Tibial nerve (tissue), 4 donors: ENCODE data around the gene TMEM17. TPM values are rescaled to one million over a fixed set of nuclear protein-coding genes. Genes with fewer than 3 reads are reported as not detected.

Experiments used
- DNase-seq, 2 donors: peaks; one replicate each; pipeline ENCODE4 v3.0.0-alpha.2; 2019; ENCODE audit warnings: low spot score in 2 of 2
- H3K27ac ChIP-seq, 4 donors: fragments of 200-600 bp; sonication (generic) in 3 of 4; one replicate each; pipeline ENCODE4 v1.5.1; 2017 to 2019; ENCODE audit warnings: mild to moderate bottlenecking in 1 of 4
- H3K27me3 ChIP-seq, 2 donors: fragments of 200-600 bp; sonication (generic) in 1 of 2; one replicate each; pipeline versions ENCODE4 v1.5.1 to v1.6.0; 2017 to 2019
- H3K36me3 ChIP-seq, 3 donors: fragments of 200-600 bp; sonication (generic); one replicate each; pipeline ENCODE4 v1.5.1; 2018 to 2019
- H3K4me1 ChIP-seq, 4 donors: fragments of 200-600 bp; sonication (generic) in 3 of 4; one replicate each; pipeline ENCODE4 v1.5.1; 2017 to 2019
- H3K4me3 ChIP-seq, 4 donors: fragments of 200-600 bp; sonication (generic) in 3 of 4; one replicate each; pipeline ENCODE4 v1.5.1; 2017 to 2019; ENCODE audit warnings: mild to moderate bottlenecking in 1 of 4, moderate library complexity in 1 of 4
- H3K9me3 ChIP-seq, 4 donors: fragments of 200-600 bp; sonication (generic) in 3 of 4; one replicate each; pipeline ENCODE4 v1.5.1; 2017 to 2019
- CTCF ChIP-seq, 5 experiments: fragments of 200-600 bp in 3 of 5; fragments of 450-650 bp in 2 of 5; sonication (generic) in 3 of 5; IDR thresholded peaks; one replicate each; pipeline ENCODE4 v1.5.1; 2016 to 2019; ENCODE audit warnings: antibody characterized with exemption in 5 of 5, mild to moderate bottlenecking in 3 of 5, moderate library complexity in 2 of 5
- EP300 ChIP-seq, 2 donors: sonication (generic); formaldehyde crosslinking; IDR thresholded peaks; one replicate each; pipeline ENCODE4 v1.6.1; 2017; ENCODE audit warnings: antibody characterized with exemption in 2 of 2, mild to moderate bottlenecking in 1 of 2
- POLR2A ChIP-seq, 2 donors: fragments of 450-650 bp; IDR thresholded peaks; one replicate each; pipeline ENCODE4 v1.6.1; 2017; ENCODE audit warnings: antibody characterized with exemption in 2 of 2, mild to moderate bottlenecking in 2 of 2, moderate library complexity in 2 of 2
- WGBS, 2 donors: methylation state at CpG; one replicate each; pipeline ENCODE4 v1.1.5; 2018; 5-methylcytosine and 5-hydroxymethylcytosine counted together
- total RNA-seq, 4 donors: library from RNA; depleted of rRNA; stranded (reverse); fragments of >200 nt; gene quantifications; one replicate each; pipeline ENCODE4 v1.1.0, GENCODE V29; 2016

Gene TMEM17
- total RNA-seq, 4 donors from 2014 or later, result 1.7 to 5.9 (median 3.2) TPM

GRCh38 chr2:62457556-62457955, 48.4 kb downstream of the TMEM17 start:
- H3K27ac ChIP-seq, result peak overlapping the region; percentile 81 to 93 (median 84)
- no peaks in the 10 kb centered on the region for H3K27me3 ChIP-seq
- peaks cover 0 to 28% (median 0%) of the 10 kb centered on the region in 4 donors for H3K4me1 ChIP-seq
- 40 to 41% methylated on average over 11 of the region's 11 CpGs for WGBS, 2 donors
- TF ChIP-seq EP300 (IDR thresholded peaks at IDR 0.05) (no peak), POLR2A (IDR thresholded peaks at IDR 0.05) (no peak), CTCF (IDR thresholded peaks at IDR 0.05) (no peak)
- DNase-seq, result no peak
- no peaks in the 10 kb centered on the region for H3K9me3 ChIP-seq
- H3K4me3 ChIP-seq, result peak overlapping the region; percentile 47 to 73 (median 56)
- H3K36me3 ChIP-seq, result no peaks in the 10 kb centered on the region

GRCh38 chr2:62456721-62457539, 49.1 kb downstream of the TMEM17 start:
- WGBS, 2 donors, result 8 to 13% methylated on average over 27 to 29 of the region's 52 CpGs
- DNase-seq, result peak; percentile 49 to 73
- Histone ChIP-seq H3K9me3 (no peaks in the 10 kb centered on the region), H3K36me3 (no peaks in the 10 kb centered on the region), H3K4me1 (peaks cover 0 to 28% (median 0%) of the 10 kb centered on the region in 4 donors), H3K4me3 (peak overlapping the region; percentile 47 to 73 (median 56)), H3K27ac (peak overlapping the region; percentile 81 to 93 (median 84)), H3K27me3 (no peaks in the 10 kb centered on the region)
- no peak for TF ChIP-seq POLR2A (IDR thresholded peaks at IDR 0.05)
- TF ChIP-seq EP300 (IDR thresholded peaks at IDR 0.05), result peak in 1 of 2 donors; percentile 70
- peak; percentile 94 to 100 (median 99) for TF ChIP-seq CTCF (IDR thresholded peaks at IDR 0.05)

- peak in 1 of 2 donors; percentile 11 for TF ChIP-seq POLR2A (IDR thresholded peaks at IDR 0.05)
- TF ChIP-seq EP300 (IDR thresholded peaks at IDR 0.05), result no peak
- no peaks in the 10 kb centered on the region for H3K9me3 ChIP-seq
- WGBS, 2 donors, result 83 to 94% methylated on average over 6 of the region's 6 CpGs
- DNase-seq, result no peak
- no peak overlapping the region for H3K4me3 ChIP-seq
- H3K36me3 ChIP-seq, result no peaks in the 10 kb centered on the region
- H3K4me1 ChIP-seq, result peaks cover 0 to 28% (median 0%) of the 10 kb centered on the region in 4 donors
- no peaks in the 10 kb centered on the region for H3K27me3 ChIP-seq
- peak overlapping the region; percentile 81 to 93 (median 84) for H3K27ac ChIP-seq
Measured at GRCh38 chr2:62455957-62456692, 49.9 kb downstream of the TMEM17 start.

GRCh38 chr2:62453955-62454354, 52.0 kb downstream of the TMEM17 start:
- TF ChIP-seq CTCF (IDR thresholded peaks at IDR 0.05), result no peak
- TF ChIP-seq EP300 (IDR thresholded peaks at IDR 0.05), result no peak
- TF ChIP-seq POLR2A (IDR thresholded peaks at IDR 0.05), result no peak
- H3K36me3 ChIP-seq, result no peaks in the 10 kb centered on the region
- no peaks in the 10 kb centered on the region for H3K9me3 ChIP-seq
- WGBS, 2 donors, result 42 to 54% methylated on average over 3 of the region's 3 CpGs
- H3K27me3 ChIP-seq, result no peaks in the 10 kb centered on the region
- no peak overlapping the region for H3K27ac ChIP-seq
- no peak for DNase-seq
- H3K4me3 ChIP-seq, result no peak overlapping the region
- H3K4me1 ChIP-seq, result peaks cover 0 to 28% (median 0%) of the 10 kb centered on the region in 4 donors

GRCh38 chr2:62452701-62453454, 53.1 kb downstream of the TMEM17 start:
- peaks cover 0 to 17% (median 0%) of the 10 kb centered on the region in 4 donors for H3K4me1 ChIP-seq
- WGBS, 2 donors, result 79 to 83% methylated on average over 6 to 7 of the region's 7 CpGs
- H3K36me3 ChIP-seq, result no peaks in the 10 kb centered on the region
- H3K9me3 ChIP-seq, result no peaks in the 10 kb centered on the region
- no peaks in the 10 kb centered on the region for H3K27me3 ChIP-seq
- H3K27ac ChIP-seq, result no peak overlapping the region
- TF ChIP-seq EP300 (IDR thresholded peaks at IDR 0.05) (no peak), POLR2A (IDR thresholded peaks at IDR 0.05) (no peak), CTCF (IDR thresholded peaks at IDR 0.05) (no peak)
- no peak overlapping the region for H3K4me3 ChIP-seq
- DNase-seq, result no peak
